Ishikawa (cell line): ENCODE measurements around the gene EYA3.

Experiments used
- CEBPB ChIP-seq: IDR thresholded peaks from 2 replicates; pipeline ENCODE4 v1.6.1; 2012
- CREB1 ChIP-seq: IDR thresholded peaks from 2 replicates; pipeline ENCODE4 v1.6.1; 2012; ENCODE audit warnings: low read depth
- EP300 ChIP-seq: IDR thresholded peaks from 2 replicates; pipeline ENCODE4 v1.6.1; 2012; ENCODE audit warnings: borderline replicate concordance
- RAD21 ChIP-seq: IDR thresholded peaks from 2 replicates; pipeline ENCODE4 v1.6.1; 2012; ENCODE audit warnings: low read depth
- USF1 ChIP-seq: IDR thresholded peaks from 2 replicates; pipeline ENCODE4 v1.6.1; 2012
- ZBTB7A ChIP-seq: IDR thresholded peaks from 2 replicates; pipeline ENCODE4 v1.6.1; 2012; ENCODE audit warnings: low read depth
- TF ChIP-seq, protein P1 (sequence below): IDR thresholded peaks from 2 replicates; pipeline ENCODE4 v1.6.1; 2012; ENCODE audit warnings: low read depth, mild to moderate bottlenecking
- TF ChIP-seq, protein P2 (sequence below): IDR thresholded peaks from 2 replicates; pipeline ENCODE4 v1.6.1; 2012

DNA sequence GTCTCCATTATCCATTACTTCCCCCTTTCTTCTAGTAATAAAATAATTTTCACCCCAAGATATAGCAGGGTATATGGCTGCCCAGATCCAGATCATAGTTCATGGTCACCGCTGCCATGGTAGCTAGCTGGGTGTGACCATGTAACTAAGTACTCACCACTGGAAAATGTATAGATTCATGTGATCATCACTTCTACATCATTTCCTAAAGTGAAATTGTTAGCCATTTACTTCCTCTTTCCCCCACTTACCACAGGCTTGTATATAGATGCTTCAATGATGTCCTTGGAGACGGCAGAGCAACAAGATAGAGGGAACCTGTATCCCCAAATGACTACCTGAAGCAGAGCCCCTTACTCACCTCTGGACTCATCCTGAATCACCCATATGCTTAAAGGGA is 22.7 kb upstream of the EYA3 start:
- TF ChIP-seq CREB1 (no peak), ZBTB7A (no peak), RAD21 (no peak), EP300 (no peak), USF1 (no peak), CEBPB (no peak)
- TF ChIP-seq, protein P1, sequence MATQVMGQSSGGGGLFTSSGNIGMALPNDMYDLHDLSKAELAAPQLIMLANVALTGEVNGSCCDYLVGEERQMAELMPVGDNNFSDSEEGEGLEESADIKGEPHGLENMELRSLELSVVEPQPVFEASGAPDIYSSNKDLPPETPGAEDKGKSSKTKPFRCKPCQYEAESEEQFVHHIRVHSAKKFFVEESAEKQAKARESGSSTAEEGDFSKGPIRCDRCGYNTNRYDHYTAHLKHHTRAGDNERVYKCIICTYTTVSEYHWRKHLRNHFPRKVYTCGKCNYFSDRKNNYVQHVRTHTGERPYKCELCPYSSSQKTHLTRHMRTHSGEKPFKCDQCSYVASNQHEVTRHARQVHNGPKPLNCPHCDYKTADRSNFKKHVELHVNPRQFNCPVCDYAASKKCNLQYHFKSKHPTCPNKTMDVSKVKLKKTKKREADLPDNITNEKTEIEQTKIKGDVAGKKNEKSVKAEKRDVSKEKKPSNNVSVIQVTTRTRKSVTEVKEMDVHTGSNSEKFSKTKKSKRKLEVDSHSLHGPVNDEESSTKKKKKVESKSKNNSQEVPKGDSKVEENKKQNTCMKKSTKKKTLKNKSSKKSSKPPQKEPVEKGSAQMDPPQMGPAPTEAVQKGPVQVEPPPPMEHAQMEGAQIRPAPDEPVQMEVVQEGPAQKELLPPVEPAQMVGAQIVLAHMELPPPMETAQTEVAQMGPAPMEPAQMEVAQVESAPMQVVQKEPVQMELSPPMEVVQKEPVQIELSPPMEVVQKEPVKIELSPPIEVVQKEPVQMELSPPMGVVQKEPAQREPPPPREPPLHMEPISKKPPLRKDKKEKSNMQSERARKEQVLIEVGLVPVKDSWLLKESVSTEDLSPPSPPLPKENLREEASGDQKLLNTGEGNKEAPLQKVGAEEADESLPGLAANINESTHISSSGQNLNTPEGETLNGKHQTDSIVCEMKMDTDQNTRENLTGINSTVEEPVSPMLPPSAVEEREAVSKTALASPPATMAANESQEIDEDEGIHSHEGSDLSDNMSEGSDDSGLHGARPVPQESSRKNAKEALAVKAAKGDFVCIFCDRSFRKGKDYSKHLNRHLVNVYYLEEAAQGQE = no peak
- TF ChIP-seq, protein P2, sequence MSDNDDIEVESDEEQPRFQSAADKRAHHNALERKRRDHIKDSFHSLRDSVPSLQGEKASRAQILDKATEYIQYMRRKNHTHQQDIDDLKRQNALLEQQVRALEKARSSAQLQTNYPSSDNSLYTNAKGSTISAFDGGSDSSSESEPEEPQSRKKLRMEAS = no peak
